Tibial nerve (tissue), 4 donors: ENCODE results near the gene MMP19. TPM values are rescaled to one million over a fixed set of nuclear protein-coding genes. Genes with fewer than 3 reads are reported as not detected.
"Not testable (repeated sequence)": the region's sequence is repeated elsewhere in the genome, so short reads cannot be mapped to it uniquely, and the experiment has no call there.

Experiments
- DNase-seq, 2 donors: peaks; one replicate each; pipeline ENCODE4 v3.0.0-alpha.2; 2019; ENCODE audit warnings: low spot score in 2 of 2
- H3K27ac ChIP-seq, 4 donors: fragments of 200-600 bp; sonication (generic) in 3 of 4; one replicate each; pipeline ENCODE4 v1.5.1; 2017 to 2019; ENCODE audit warnings: mild to moderate bottlenecking in 1 of 4
- H3K27me3 ChIP-seq, 2 donors: fragments of 200-600 bp; sonication (generic) in 1 of 2; one replicate each; pipeline versions ENCODE4 v1.5.1 to v1.6.0; 2017 to 2019
- H3K36me3 ChIP-seq, 3 donors: fragments of 200-600 bp; sonication (generic); one replicate each; pipeline ENCODE4 v1.5.1; 2018 to 2019
- H3K4me1 ChIP-seq, 4 donors: fragments of 200-600 bp; sonication (generic) in 3 of 4; one replicate each; pipeline ENCODE4 v1.5.1; 2017 to 2019
- H3K4me3 ChIP-seq, 4 donors: fragments of 200-600 bp; sonication (generic) in 3 of 4; one replicate each; pipeline ENCODE4 v1.5.1; 2017 to 2019; ENCODE audit warnings: mild to moderate bottlenecking in 1 of 4, moderate library complexity in 1 of 4
- H3K9me3 ChIP-seq, 4 donors: fragments of 200-600 bp; sonication (generic) in 3 of 4; one replicate each; pipeline ENCODE4 v1.5.1; 2017 to 2019
- EP300 ChIP-seq, 2 donors: sonication (generic); formaldehyde crosslinking; IDR thresholded peaks; one replicate each; pipeline ENCODE4 v1.6.1; 2017; ENCODE audit warnings: antibody characterized with exemption in 2 of 2, mild to moderate bottlenecking in 1 of 2
- POLR2A ChIP-seq, 2 donors: fragments of 450-650 bp; IDR thresholded peaks; one replicate each; pipeline ENCODE4 v1.6.1; 2017; ENCODE audit warnings: antibody characterized with exemption in 2 of 2, mild to moderate bottlenecking in 2 of 2, moderate library complexity in 2 of 2
- WGBS, 2 donors: methylation state at CpG; one replicate each; pipeline ENCODE4 v1.1.5; 2018; 5-methylcytosine and 5-hydroxymethylcytosine counted together
- total RNA-seq, 4 donors: library from RNA; depleted of rRNA; stranded (reverse); fragments of >200 nt; gene quantifications; one replicate each; pipeline ENCODE4 v1.1.0, GENCODE V29; 2016
- TF ChIP-seq, protein P1 (sequence below), 5 experiments: fragments of 200-600 bp in 3 of 5; fragments of 450-650 bp in 2 of 5; sonication (generic) in 3 of 5; IDR thresholded peaks; one replicate each; pipeline ENCODE4 v1.5.1; 2016 to 2019; ENCODE audit warnings: antibody characterized with exemption in 5 of 5, mild to moderate bottlenecking in 3 of 5, moderate library complexity in 2 of 5

Gene MMP19
- total RNA-seq, 4 donors from 2014 or later, result 3.1 to 35.1 (median 5.6) TPM

DNA sequence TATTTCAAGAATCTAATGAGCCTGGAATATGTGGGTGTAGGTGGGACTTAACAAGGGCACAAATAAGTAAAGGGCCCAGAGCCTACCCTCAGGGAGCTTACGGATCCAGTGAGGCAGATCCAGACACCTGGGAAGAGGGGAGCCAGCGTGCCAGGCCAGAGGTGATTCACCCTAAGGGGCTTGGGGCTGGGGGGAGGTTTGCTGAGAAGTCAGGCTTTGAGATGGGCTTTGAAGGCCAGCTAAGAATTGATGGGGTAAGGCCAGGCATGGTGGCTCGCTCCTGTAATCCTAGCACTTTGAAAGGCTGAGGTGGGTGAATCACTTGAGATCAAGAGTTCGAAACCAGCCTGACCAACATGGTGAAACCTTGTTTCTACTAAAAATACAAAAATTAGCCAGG lies 695 bp upstream of the MMP19 start:
- Histone ChIP-seq H3K27ac (peak overlapping the region in 2 of 4 donors; percentile 68 to 78), H3K4me1 (peaks cover 0 to 38% (median 20%) of the 10 kb centered on the region in 4 donors), H3K36me3 (peaks cover 0 to 1% (median 0%) of the 10 kb centered on the region in 3 donors), H3K9me3 (no peaks in the 10 kb centered on the region), H3K4me3 (no peak overlapping the region), H3K27me3 (no peaks in the 10 kb centered on the region)
- 92 to 97% methylated on average over 4 of the region's 4 CpGs for WGBS, 2 donors
- no peak for TF ChIP-seq POLR2A (IDR thresholded peaks at IDR 0.05)
- TF ChIP-seq EP300 (IDR thresholded peaks at IDR 0.05), result no peak
- TF ChIP-seq, protein P1, sequence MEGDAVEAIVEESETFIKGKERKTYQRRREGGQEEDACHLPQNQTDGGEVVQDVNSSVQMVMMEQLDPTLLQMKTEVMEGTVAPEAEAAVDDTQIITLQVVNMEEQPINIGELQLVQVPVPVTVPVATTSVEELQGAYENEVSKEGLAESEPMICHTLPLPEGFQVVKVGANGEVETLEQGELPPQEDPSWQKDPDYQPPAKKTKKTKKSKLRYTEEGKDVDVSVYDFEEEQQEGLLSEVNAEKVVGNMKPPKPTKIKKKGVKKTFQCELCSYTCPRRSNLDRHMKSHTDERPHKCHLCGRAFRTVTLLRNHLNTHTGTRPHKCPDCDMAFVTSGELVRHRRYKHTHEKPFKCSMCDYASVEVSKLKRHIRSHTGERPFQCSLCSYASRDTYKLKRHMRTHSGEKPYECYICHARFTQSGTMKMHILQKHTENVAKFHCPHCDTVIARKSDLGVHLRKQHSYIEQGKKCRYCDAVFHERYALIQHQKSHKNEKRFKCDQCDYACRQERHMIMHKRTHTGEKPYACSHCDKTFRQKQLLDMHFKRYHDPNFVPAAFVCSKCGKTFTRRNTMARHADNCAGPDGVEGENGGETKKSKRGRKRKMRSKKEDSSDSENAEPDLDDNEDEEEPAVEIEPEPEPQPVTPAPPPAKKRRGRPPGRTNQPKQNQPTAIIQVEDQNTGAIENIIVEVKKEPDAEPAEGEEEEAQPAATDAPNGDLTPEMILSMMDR (IDR thresholded peaks at IDR 0.05), result no peak
- no peak for DNase-seq

DNA sequence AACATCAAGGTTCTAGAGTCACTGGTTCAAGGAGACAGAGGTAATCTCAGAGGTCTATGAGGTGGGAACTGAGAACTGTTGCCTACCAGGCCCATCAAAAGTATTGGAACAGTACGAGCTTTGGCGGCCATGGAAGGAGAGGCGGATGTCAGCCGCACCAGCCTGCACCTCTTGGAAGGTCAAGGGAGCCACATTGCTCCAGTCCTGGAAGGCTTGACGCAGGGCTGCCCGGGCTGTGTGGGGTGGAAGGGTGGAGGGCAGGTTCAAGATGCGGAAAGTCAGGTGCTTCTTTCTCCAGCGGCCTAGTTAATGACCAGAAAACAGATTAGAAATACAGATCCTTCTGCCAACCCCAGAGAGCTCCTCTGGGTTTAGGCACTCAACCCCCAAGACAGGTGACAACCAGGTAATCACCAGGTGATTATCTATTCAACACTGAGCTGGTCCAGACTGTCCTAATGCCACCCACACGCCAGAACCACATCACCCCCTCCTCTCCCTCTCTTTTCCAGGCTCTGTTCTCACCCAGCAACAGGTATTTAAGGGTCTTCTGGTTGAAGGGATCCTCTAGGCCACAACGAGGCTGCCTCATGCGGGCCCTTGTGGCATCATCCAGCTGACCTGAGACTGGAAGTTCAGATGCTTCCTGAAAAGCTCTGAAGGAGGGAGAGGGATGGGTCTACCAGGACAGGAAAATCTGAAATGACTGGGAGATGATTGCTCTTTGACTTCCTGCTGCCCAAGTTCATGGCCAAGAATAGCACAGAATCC lies 2.0 kb downstream of the MMP19 start:
- 89% methylated on average over 11 of the region's 11 CpGs for WGBS, 2 donors

DNA sequence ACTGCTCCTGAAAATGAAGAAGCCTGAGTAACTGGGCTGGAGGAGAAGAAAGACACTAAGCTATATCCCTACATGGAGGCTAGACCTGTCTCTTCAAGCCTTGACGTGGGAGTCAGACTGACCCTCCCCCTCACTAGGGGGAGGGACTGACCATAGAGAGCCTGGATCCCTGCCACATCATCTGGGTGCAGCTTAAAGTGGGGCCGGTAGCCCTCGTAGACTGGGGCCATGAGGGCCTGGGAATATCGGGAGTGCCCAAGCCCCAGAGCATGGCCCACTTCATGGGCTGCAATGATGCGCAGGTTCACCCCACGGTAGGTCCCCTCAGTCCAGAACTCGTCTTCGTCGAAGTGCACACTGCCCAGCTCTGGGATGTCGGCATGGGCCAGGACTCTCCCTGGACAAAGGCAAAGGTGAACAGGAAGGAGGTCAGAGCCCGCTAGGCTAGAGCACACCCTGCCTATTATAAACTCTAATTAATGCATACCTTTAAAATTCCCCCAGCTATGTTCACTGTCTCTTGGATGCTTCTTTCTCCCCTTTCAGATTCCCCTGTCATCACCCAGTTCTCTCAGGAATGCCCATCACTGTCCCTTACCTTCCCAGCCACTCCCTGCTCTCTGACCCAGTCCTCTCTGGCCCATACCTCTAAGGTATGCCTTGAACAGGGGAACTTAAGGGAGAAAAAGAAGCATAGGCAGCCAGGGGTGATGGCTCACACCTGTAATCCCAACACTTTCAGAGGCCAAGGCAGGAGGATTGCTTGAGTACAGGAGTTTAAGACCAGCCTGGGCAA lies 3.2 kb downstream of the MMP19 start:
- Histone ChIP-seq H3K27ac (no peak overlapping the region), H3K36me3 (peaks cover 0 to 27% (median 0%) of the 10 kb centered on the region in 3 donors), H3K4me3 (no peak overlapping the region), H3K27me3 (no peaks in the 10 kb centered on the region), H3K4me1 (peaks cover 0 to 8% (median 2%) of the 10 kb centered on the region in 4 donors), H3K9me3 (no peaks in the 10 kb centered on the region)
- DNase-seq, result no peak
- TF ChIP-seq, protein P1 (IDR thresholded peaks at IDR 0.05), result no peak
- TF ChIP-seq EP300 (IDR thresholded peaks at IDR 0.05) (no peak), POLR2A (IDR thresholded peaks at IDR 0.05) (no peak)
- 67 to 71% methylated on average over 11 of the region's 11 CpGs for WGBS, 2 donors

More for the DNA sequence above, 2.0 kb downstream of the MMP19 start:
- H3K9me3 ChIP-seq, result no peaks in the 10 kb centered on the region
- no peaks in the 10 kb centered on the region for H3K27me3 ChIP-seq
- H3K4me1 ChIP-seq, result peaks cover 0 to 12% (median 3%) of the 10 kb centered on the region in 4 donors
- peaks cover 0 to 15% (median 0%) of the 10 kb centered on the region in 3 donors for H3K36me3 ChIP-seq
- H3K4me3 ChIP-seq, result no peak overlapping the region
- H3K27ac ChIP-seq, result no peak overlapping the region
- DNase-seq, result no peak
- TF ChIP-seq EP300 (IDR thresholded peaks at IDR 0.05), result no peak
- TF ChIP-seq, protein P1 (IDR thresholded peaks at IDR 0.05), result no peak
- no peak for TF ChIP-seq POLR2A (IDR thresholded peaks at IDR 0.05)

DNA sequence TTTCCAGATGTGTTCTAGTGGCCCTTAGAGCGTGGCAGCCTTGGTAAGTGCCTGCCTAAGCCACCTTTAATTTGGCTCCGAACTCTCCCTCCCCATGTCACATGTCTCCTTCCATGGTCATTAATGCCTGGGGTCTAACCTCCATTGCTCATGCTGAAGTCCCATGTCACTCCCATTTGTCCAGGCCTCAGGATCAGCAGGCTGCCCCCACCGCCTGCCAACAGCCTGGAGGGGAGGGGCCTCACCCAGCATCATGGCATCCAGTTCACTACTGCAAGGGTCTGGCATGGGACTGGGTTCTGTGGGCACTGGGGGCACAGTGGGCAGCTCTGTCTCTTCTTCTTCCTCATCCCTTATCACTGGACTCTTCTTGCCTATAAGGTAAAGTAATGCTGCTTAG lies 4.4 kb downstream of the MMP19 start:
- Histone ChIP-seq H3K27me3 (no peaks in the 10 kb centered on the region), H3K36me3 (peaks cover 0 to 36% (median 0%) of the 10 kb centered on the region in 3 donors), H3K27ac (no peak overlapping the region), H3K4me3 (no peak overlapping the region), H3K9me3 (no peaks in the 10 kb centered on the region), H3K4me1 (peaks cover 0 to 11% (median 2%) of the 10 kb centered on the region in 4 donors)
- no peak for TF ChIP-seq POLR2A (IDR thresholded peaks at IDR 0.05)
- TF ChIP-seq, protein P1 (IDR thresholded peaks at IDR 0.05), result no peak
- 84 to 88% methylated on average over 3 of the region's 3 CpGs for WGBS, 2 donors
- no peak for DNase-seq

DNA sequence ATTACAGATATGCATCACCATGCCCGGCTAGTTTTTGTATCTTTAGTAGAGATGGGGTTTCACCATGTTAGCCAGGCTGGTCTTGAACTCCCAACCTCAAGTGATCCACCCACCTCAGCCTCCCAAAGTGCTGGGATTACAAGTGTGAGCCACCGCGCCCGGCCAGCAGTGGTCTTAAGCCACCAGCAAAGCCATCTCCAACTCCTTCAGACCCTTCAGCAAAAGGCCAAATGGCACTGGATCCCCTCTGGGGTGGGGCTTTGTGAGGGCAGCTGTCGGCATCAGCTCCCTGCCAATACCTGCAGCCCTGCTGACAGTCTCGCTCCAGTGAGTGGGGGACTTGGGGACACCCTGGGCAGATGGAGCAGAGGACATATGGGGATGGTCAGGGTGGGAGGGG lies 8.3 kb downstream of the MMP19 start:
- H3K9me3 ChIP-seq, DNase-seq, H3K27me3 ChIP-seq, H3K4me3 ChIP-seq: not testable (repeated sequence)
- Histone ChIP-seq H3K36me3 (peaks cover 0 to 43% (median 0%) of the 10 kb centered on the region in 3 donors), H3K27ac (peak overlapping the region in 1 of 4 donors; percentile 14), H3K4me1 (peaks cover 0 to 25% (median 19%) of the 10 kb centered on the region in 4 donors)
- 79 to 84% methylated on average over 5 of the region's 6 CpGs for WGBS, 2 donors
